HG03095 (cell line): ENCODE data around the gene UAP1L1.
"Not testable (repeated sequence)": the region's sequence is repeated elsewhere in the genome, so short reads cannot be mapped to it uniquely, and the experiment has no call there.

ENCODE experiments used
- ATAC-seq: cut with Tn5 transposase; IDR thresholded peaks from one replicate; pipeline ENCODE4 v1.9.1; 2021; ENCODE audit warnings: moderate library complexity; ENCODE audit not compliant: unreplicated experiment

The UAP1L1 gene

DNA sequence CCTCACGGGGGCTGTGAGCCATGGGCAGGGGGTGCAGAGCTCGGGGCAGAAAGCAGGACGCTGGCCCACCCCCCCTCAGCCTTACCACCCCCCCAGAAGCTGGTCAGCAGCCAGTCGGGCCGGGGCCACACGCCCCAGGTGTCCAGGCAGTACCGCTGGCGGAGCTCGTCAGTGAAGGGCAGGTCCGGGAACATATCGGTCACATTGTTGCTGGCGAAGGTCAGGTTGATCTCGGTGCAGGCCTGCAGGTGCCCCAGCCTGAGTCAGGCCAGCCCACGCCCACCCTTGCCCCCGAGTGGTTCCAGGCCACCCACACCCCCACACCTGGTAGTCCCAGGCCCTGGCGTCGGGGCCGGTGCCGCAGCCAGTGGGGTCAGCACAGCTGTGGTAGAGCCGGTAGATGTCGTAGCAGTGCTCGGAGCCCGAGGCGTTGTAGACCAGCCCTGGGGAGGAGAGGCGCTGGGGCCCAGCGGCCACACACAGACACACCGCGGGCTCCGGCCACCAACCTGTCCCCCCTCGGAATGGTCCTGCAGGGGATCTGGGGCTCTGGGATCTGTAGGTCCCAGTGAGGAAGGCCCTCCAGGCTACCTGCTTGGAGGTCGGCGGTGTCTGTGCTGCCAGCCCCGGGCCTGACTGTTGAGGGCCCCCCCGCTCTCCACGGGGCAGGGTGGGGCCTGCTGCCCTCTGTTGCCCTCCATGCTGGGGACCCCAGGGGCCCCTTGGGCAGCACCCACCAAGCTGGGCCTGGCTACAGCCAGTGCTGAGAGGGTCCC, 34.7 kb downstream of the UAP1L1 start:
- ATAC-seq = no peak

DNA sequence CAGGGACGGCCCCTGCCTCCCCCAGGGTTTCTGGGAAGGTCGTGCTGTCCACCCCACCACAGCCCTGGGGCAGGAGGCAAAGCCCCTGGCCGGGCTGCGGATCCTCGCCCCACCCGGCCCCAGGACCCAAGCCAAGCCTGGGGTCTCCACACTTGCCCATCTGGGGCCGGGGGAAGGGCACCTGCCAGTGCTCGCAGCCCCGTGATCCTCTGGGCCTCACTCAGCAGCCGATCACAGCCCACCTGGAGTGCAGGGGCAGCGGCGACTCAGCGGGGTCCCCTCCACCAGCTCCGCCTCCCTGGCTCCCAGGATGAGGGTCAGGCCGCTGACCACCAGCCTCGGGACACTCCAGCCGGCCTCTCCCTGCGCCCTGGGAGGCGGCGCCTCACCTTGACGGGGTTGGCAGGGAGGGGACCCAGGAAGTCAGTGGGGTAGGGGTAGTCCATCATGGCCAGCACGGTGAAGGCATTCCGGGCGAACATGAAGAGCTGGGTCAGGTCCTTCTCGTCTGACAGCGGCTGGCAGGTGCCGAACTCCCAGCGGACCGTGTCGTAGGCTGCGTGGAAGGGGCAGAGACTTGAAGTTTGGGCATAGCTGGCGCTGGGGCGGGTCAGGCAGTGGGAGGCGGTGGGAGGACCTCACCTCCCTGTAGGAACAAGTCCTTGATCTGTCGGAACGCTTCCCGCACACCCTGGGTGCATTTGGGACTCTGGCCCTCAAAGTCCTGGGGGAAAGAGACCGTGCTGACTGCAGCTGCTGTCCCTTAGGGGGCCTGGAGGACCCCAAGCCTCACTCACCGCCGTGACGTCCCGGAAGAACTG, 35.5 kb downstream of the UAP1L1 start:
- ATAC-seq = no peak

DNA sequence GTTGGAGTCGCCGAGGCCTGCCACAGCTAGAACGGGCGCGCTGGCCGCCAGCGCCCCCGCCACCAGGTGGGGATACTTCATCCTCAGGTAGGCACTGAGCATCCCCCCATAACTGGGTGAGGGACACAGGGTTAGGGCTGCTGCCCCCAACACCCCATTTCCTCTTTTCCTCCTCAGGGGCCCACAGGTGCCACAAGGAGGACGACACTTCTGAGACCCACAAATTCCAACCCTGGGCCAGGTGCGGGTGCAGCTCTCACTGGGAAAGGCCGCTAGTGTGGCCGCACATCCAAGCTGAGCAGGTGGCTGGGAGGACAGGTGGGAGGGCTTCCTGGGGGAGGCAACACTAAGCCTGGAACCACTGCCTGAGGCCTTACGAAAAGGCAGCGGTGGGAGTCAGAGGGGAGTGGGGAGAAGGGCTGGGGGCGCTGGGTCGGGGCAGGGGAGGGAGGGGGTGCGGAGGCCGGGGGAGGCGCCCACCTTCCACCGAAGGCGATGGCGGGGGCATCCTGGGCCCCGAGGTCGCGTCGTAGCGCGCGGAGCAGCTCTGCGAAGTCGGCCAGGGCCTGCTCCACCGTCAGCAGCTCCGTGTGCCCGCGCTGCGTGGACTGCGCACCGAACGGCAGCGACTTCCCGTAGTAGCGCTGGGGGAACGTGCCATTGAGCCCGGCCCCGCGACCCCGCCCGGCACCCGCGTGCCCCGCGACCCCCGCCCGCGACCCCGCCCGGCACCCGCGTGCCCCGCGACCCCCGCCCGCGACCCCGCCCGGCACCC, 36.3 kb downstream of the UAP1L1 start:
- no peak for ATAC-seq

DNA sequence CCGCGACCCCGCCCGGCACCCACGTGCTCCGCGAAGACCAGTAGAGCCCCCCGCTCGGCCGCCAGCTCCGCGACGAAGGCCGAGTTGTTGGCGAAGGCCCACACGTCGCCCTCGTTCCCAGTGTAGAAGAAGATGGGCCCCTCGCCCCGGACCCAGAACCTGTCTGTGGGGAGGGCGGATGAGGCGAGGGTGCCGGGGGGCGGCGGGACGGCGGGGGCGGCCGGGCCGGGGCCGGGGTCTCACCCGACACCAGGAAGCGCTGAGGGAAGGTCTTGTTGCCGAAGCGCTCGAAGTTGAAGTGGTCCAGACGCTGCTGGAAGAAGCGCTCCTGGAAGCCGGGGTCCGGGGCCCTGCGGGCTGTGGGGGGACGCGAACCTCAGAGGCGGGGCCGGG, 36.9 kb downstream of the UAP1L1 start:
- ATAC-seq = peak; percentile 7

DNA sequence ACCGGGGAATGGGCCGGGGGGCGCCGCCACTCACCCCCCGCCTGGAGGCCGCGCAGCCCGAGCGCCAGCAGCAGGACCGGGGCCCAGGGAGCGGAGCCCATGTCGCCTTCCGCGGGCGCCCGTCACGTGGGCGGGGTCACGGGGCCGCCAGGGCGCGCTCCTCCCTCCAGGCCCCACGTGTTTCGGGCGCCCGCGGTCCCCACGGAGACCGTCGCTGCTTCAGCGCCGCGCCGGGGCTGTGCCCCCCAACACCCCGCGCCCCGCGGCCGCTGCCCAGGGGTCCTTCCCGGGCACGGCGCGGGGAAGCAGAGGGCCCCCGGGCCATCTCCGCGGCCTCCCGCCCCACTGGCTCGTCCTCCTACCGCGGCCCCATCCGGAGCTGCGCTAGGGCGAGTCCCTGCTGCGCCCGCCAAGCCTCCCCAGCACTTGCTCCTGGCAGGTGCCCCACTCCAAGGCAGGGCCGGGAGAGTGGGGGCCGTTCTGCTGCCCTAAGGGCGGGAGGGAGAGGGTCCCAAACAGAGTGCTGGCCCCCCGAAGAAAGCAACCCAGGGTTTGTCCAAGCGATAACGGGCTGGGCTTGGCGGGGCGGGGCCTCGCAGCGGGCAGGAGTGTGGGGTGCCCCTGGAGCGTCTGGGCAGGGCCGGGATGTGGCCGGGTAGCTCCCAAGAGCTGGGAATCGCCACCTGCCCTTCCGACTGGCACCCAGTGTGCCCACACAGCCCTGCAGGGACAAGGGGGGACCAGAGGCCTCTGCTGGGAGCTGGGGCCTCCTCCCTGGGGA, 37.5 kb downstream of the UAP1L1 start, which contains the start of gene DPP7:
Gene DPP7, minus strand, starts transcription at position 121 of the 781 bp plus-strand sequence. Its CDS starts 20 bp downstream, at position 101.
- peak; percentile 53 for ATAC-seq

DNA sequence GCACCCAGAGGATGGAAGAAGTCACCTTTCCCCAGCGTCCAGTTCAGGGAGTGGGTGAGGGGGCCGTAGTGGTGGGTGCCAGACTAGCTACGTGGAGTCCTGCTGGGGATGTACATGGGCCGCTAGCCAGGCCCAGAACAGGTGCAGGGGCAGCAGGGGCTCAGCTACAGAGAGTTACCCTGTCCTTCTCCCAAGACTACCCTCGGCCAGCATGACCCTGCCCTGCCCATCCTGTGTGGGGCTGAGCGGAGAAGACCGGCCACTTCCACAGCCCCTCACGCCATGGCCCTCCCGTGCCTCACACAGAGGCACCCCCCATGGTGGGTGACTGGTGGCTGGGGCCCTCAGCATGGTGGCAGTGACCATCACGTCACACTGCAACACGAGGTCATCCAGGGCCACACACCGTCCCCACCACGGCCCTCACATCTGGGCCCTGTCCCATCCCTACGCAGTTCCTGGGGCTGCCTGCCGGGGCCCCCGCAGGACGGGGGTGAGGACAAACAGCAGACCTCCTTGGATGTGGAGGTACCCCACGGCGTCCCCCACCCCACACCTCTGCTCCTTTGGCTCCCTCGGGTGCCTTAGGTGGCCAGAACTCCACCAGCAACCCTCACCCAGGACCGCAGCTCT, 38.2 kb downstream of the UAP1L1 start:
- no peak for ATAC-seq

DNA sequence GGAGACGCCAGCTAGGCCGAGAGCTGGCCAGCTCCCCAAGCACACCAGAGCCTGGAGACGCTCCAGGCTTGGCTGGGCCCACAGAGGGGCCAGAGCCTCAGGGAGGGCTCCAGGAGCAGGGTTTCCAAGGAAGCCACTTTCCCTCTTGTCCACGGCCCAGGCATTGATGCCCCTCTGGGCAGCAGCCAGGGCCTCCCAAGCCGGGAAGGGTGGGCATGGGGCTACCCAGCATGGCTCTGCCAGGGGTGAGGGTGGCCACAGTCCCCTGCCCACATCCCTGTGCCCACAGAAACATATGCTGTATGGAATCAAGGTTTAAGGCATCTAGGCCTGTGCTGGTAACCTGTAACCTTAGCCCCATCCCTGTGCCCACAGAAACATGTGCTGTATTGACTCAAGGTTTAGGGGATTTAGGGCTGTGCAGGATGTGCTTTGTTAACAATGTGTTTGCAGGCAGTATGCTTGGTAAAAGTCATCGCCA, 38.8 kb downstream of the UAP1L1 start:
- no peak for ATAC-seq

DNA sequence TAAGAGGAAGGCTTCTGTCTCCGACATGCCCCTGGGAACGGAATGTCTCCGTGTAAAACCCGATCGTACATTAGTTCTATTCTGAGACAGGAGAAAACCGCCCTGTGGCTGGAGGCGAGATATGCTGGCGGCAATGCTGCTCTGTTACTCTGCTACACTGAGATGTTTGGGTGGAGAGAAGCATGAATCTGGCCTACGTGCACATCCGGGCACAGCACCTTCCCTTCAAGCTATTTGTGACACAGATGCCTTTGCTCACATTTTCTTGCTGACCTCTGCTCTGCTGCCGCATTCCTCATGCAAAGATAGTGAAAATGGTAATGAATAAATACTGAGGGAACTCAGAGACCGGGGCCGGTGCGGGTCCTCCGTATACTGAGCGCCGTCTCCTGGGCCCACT, 39.4 kb downstream of the UAP1L1 start:
- ATAC-seq = no peak

DNA sequence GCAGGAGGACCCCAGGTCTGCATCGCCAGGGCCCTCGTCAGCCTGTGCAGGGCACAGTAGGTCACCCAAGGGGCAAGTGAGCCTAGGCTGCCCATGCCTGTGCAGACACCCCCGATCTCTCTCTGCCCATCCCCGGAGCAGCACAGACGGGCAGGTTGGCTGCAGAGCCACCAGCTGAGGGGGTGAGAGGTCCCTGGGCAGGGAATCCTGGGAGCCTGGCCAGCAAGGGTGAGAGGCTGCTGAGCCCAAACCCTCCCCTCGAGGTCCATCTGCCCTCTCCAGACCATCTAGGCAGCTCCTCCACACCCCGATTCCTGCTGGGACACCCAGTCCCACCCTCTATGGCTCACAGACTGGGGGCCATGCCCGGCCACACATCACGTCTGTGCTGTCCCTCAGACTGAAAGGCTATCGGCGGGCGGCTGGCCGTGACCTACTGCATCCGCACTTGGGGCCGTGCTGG, 40.0 kb downstream of the UAP1L1 start:
- ATAC-seq = no peak

DNA sequence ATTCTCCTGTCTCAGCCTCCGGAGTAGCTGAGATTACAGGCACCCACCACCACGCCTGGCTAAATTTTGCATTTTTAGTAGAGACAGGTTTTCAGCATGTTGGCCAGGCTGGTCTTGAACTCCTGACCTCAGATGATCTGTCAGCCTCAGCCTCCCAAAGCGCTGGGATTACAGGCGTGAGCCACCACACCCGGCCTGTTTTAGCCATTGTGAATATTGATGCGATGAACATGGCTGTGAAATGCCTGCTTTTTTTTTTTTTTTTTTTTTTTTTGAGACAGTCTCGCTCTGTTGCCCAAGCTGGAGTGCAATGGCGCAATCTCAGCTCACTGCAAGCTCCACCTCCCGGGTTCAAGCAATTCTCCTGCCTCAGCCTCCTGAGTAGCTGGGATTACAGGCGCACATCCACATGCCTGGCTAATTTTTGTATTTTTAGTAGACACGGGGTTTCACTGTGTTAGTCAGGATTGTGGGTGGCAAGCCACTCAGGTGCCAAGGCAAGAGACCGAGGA, 40.8 kb downstream of the UAP1L1 start:
- not testable (repeated sequence) for ATAC-seq

DNA sequence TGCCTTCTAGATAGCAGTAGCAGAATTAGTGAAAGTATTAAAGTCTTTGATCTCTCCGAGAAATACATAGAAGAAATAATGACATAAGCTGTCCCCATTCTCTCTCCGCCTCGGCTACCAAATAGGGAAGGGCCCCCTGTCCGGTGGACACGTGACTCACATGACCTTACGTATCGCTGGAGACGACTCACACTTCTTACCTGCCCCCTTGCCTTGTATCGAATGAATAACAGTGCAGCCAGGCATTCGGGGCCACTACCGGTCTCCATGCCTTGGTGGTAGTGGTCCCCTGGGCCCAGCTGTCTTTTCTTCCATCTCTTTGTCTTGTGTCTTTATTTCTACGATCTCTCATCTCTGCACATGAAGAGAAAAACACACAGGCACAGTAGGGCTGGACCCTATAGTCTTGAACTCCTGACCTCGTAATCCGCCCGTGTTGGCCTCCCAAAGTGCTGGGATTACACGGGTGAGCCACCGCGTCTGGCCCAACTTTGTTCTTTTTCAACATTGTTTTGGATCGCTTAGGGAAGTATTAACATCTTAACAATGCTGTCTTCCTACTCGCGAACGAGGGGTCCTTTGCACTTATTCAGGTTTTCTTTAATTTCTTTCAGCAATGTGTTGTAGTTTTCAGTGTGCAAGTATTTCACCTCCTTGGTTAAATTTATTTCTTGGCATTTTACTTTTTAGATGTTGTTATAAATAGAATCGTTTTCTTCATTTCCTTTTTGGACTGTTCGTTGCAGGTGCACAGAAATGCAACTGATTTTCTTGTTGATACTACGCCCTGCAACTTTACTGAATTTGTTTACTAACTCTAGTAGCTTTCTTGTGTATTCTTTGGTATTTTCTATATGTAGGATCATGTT, 44.8 kb downstream of the UAP1L1 start:
- ATAC-seq = not testable (repeated sequence)

DNA sequence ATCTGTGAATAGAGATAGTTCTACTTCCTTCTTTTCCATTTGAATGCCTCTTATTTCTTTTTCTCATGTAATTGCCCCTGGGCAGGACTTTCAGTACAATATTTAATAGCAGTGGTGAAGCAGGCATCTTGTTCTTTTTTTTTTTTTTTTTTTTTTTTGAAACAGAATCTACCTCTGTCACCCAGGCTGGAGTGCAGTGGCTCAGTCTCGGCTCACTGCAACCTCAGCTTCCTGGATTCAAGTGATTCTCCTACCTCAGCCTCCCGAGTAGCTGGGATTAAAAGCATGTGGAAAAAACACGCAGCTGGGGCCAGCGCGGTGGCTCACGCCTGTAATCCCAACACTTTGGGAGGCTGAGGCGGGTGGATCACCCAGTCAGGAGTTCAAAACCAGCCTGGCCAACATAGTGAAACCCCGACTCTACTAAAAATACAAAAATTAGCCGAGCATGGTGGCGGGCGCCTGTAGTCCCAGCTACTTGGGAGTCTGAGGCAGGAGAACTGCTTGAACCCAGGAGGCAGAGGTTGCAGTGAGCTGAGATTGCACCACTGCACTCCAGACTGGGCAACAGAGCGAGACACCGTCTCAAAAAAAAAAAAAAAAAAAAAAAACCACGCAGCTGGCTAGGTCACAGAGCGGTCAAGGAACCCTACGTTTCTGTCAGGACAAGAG, 45.6 kb downstream of the UAP1L1 start:
- ATAC-seq = not testable (repeated sequence)

DNA sequence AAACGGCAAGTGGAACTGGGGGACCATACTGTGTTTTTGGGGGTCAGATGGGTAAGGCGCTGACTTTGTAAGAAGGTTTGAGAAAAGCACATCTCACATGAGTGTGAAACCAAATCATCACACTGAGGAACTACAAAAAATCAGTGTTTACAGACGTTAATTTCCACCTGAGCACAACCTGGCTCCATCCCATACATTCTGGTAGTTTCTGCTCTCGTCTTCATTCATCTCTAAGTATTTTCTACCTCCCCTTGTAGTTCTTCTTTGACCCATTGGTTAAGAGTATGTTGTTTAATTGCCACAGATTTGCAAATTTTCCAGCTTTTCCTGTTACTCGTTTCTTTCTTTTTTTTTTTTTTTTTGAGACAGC, 46.1 kb downstream of the UAP1L1 start:
- ATAC-seq = no peak

DNA sequence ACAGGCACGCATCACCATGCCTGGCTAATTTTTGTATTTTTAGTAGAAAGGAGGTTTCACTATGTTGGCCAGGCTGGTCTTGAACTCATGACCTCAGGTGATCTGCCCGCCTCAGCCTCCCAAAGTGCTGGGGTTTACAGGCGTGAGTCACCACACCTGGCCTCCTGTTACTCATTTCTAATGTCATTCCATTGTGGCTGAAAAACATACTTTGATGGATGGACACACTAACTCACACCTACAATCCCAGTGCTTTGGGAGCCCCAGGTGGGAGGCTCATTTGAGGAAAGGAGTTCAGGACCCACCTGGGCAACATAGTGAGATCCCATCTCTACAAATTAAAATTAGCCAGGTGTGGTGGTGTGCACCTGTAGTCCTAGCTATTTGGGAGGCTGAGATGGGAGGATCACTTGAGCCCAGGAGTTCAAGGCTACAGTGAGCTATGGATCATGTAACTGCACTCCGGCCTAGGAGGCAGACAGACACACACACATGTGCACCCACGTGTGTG, 46.7 kb downstream of the UAP1L1 start:
- not testable (repeated sequence) for ATAC-seq

DNA sequence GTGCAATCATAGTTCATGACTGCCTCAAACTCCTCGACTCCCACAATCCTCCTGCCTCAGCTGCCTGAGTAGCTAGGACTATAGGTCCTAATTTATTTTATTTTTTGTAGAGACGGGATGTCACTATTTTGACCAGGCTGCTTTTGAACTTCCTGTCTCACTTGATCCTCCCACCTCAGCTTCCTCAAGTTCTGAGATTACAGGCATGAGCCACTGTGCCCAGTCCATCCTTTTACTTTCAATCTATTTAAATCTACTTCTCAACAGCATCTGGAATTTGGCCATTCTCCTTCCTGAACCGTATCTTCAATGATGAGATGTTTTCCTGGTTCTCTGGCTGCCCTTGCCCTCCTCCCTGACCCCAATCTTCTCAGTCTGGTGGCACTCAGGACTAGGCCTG, 49.5 kb downstream of the UAP1L1 start:
- ATAC-seq = no peak

DNA sequence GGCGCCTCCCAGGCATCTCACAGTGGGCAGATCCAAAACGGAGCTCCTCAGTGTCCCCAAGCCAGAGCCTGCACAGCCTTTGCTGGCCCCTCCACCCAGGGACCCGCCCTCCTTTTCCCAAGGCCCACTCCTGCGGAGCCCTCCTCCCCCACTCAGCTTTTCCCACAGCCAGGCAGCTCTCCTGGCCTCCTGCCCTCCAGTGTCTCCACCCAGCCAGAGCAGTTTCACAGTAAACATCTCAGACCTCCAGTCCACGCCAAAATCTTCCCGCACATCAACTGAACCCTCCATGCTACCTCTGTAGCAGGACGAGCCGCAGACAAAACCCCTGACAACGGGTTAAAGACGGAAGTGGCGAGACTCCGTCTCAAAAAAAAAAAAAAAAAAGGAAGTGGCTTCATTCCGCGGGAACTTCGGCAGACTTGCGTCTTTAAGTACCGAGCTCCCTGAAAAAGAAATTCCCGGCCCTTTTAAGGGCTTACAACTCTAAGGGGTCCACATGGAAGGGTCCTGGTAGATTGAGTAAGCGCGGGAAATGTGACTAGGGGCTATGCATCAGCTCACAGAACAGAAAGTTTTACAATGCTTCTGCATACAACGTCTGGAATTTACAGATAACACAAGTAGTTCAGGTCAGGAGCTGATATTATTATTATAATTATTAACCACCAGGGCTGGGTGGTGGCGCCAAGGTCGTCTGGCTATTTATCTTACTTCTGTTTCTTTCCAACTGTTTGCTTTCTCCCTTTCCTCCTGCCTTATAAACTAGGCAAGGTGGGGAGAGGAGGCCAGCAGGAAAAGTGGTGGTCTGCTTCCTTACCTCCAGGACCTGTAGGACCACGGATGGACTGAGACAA, 50.2 kb downstream of the UAP1L1 start:
- no peak for ATAC-seq
